IMR-90 (cell line): Measurements from ENCODE around the gene RAB6A. TPM values are rescaled to one million over a fixed set of nuclear protein-coding genes. Genes with fewer than 3 reads are reported as not detected.

Source experiments
- ATAC-seq: fragments of 200-7000 bp; cut with Tn5 transposase; 2 replicates; pipeline ENCODE4 v1.9.1; 2020; ENCODE audit warnings: low read depth, mild to moderate bottlenecking, moderate library complexity
- BruUV-seq: library from RNA; stranded (reverse); fragments of 400-500 nt; replicated peaks from 2 replicates; lab custom pipeline; 2021; lab: Mats Ljungman, UMichigan
- CTCF ChIA-PET: fragments of 300-600 bp; formaldehyde crosslinking; extraction: SDS; loops from one replicate; lab custom pipeline; 2021; ENCODE audit warnings: antibody characterized with exemption; lab: Yijun Ruan, JAX
- POLR2A ChIA-PET: fragments of 300-600 bp; sonication (Branson Sonifier 250); formaldehyde crosslinking; loops from one replicate; lab custom pipeline; 2022; ENCODE audit warnings: antibody characterized with exemption; ENCODE audit not compliant: unreplicated experiment; lab: Charles Lee
- DNase-seq: peaks from one replicate; pipeline ENCODE4 v3.0.0; 2013
- H2AFZ ChIP-seq: replicated peaks from 2 replicates; pipeline ENCODE3; 2013; ENCODE audit warnings: low read length, mild to moderate bottlenecking; ENCODE audit not compliant: poor library complexity
- H2AK5ac ChIP-seq: 2 replicates; pipeline ENCODE4 v1.6.1; 2013; ENCODE audit warnings: low read depth, low read length, inconsistent platforms
- H2AK9ac ChIP-seq: replicated peaks from 2 replicates; pipeline ENCODE3; 2013; ENCODE audit warnings: mild to moderate bottlenecking, low read depth, low read length, moderate library complexity; ENCODE audit not compliant: poor library complexity
- H2BK120ac ChIP-seq: 2 replicates; pipeline ENCODE4 v1.6.1; 2013; ENCODE audit warnings: low read depth, low read length, inconsistent platforms
- H2BK15ac ChIP-seq: 3 replicates; pipeline ENCODE4 v1.6.1; 2013; ENCODE audit warnings: low read depth, low read length, inconsistent platforms
- H2BK20ac ChIP-seq: 2 replicates; pipeline ENCODE4 v1.6.1; 2013; ENCODE audit warnings: low read depth, mild to moderate bottlenecking, inconsistent platforms, low read length, moderate library complexity
- H2BK5ac ChIP-seq: 2 replicates; pipeline ENCODE4 v1.6.1; 2013; ENCODE audit warnings: mild to moderate bottlenecking, low read depth, low read length, inconsistent platforms; ENCODE audit not compliant: poor library complexity, severe bottlenecking
- H3K14ac ChIP-seq: replicated peaks from 2 replicates; pipeline ENCODE4 v1.6.1; 2013; ENCODE audit warnings: low read depth, low read length, inconsistent platforms
- H3K18ac ChIP-seq: 2 replicates; pipeline ENCODE4 v1.6.1; 2013; ENCODE audit warnings: low read depth, low read length, control low read depth
- H3K23ac ChIP-seq: 2 replicates; pipeline ENCODE4 v1.6.1; 2013; ENCODE audit warnings: low read depth, low read length, inconsistent platforms
- H3K27ac ChIP-seq: 2 replicates; pipeline ENCODE4 v1.5.1; 2013; ENCODE audit warnings: mild to moderate bottlenecking, control low read depth, low read length; ENCODE audit not compliant: insufficient read depth
- H3K27me3 ChIP-seq: 2 replicates; pipeline ENCODE4 v1.6.1; 2013; ENCODE audit warnings: low read length; ENCODE audit not compliant: control insufficient read depth, insufficient read depth
- H3K36me3 ChIP-seq: 2 replicates; pipeline ENCODE4 v1.6.1; 2013; ENCODE audit warnings: low read length, mixed read lengths; ENCODE audit not compliant: control insufficient read depth, insufficient read depth
- H3K4ac ChIP-seq: 2 replicates; pipeline ENCODE4 v1.6.1; 2013; ENCODE audit warnings: low read depth, low read length, inconsistent platforms
- H3K4me1 ChIP-seq: 2 replicates; pipeline ENCODE4 v1.6.1; 2013; ENCODE audit warnings: low read length, mixed read lengths; ENCODE audit not compliant: control insufficient read depth, insufficient read depth
- H3K4me2 ChIP-seq: 2 replicates; pipeline ENCODE4 v1.6.1; 2013; ENCODE audit warnings: low read depth, mild to moderate bottlenecking, control low read depth, low read length, moderate library complexity
- H3K4me3 ChIP-seq: 2 replicates; pipeline ENCODE4 v1.5.1; 2013; ENCODE audit warnings: low read depth, mild to moderate bottlenecking, control low read depth, low read length, moderate library complexity; ENCODE audit not compliant: insufficient read depth
- H3K56ac ChIP-seq: 2 replicates; pipeline ENCODE4 v1.6.1; 2013; ENCODE audit warnings: low read length, inconsistent platforms; ENCODE audit not compliant: insufficient read depth; ENCODE audit errors: extremely low read depth
- H3K79me1 ChIP-seq, 2 experiments: 2 replicates each; pipeline ENCODE4 v1.6.1; 2013; ENCODE audit warnings: low read length in 2 of 2, inconsistent platforms in 1 of 2, low read depth in 1 of 2
- H3K9ac ChIP-seq: 2 replicates; pipeline ENCODE4 v1.6.1; 2013; ENCODE audit warnings: low read depth, low read length, control low read depth
- H3K9me1 ChIP-seq: 2 replicates; pipeline ENCODE4 v1.6.1; 2013; ENCODE audit warnings: low read length, inconsistent platforms; ENCODE audit not compliant: insufficient read depth
- H3K9me3 ChIP-seq: 2 replicates; pipeline ENCODE4 v1.6.1; 2013; ENCODE audit warnings: low read length; ENCODE audit not compliant: control insufficient read depth, insufficient read depth
- H4K20me1 ChIP-seq: 2 replicates; pipeline ENCODE4 v1.6.1; 2013; ENCODE audit warnings: low read length, inconsistent platforms; ENCODE audit not compliant: insufficient read depth
- H4K5ac ChIP-seq: 2 replicates; pipeline ENCODE4 v1.6.1; 2013; ENCODE audit warnings: mild to moderate bottlenecking, low read depth, low read length, control low read depth
- H4K8ac ChIP-seq, 2 experiments: 2 replicates each; pipeline ENCODE4 v1.6.1; 2013; ENCODE audit warnings: low read depth in 2 of 2, low read length in 2 of 2, control low read depth in 1 of 2, inconsistent platforms in 1 of 2
- H4K91ac ChIP-seq: 2 replicates; pipeline ENCODE4 v1.6.1; 2013; ENCODE audit warnings: low read depth, low read length, inconsistent platforms; ENCODE audit not compliant: insufficient read depth
- BHLHE40 ChIP-seq: fragments of 150-350 bp; IDR thresholded peaks from 2 replicates; pipeline ENCODE4 v1.6.1; 2016; ENCODE audit warnings: mild to moderate bottlenecking, low read depth, low read length
- CEBPB ChIP-seq: IDR thresholded peaks from 2 replicates; pipeline ENCODE4 v1.6.1; 2012; ENCODE audit warnings: low read depth, low read length, improper control_type of control experiment
- CHD1 ChIP-seq: IDR thresholded peaks from 2 replicates; pipeline ENCODE4 v1.6.1; 2012; ENCODE audit warnings: low read depth, low read length, improper control_type of control experiment
- FOS ChIP-seq: fragments of 150-350 bp; IDR thresholded peaks from 2 replicates; pipeline ENCODE4 v1.6.1; 2016; ENCODE audit warnings: low read depth, low read length
- MAFK ChIP-seq: IDR thresholded peaks from 2 replicates; pipeline ENCODE4 v1.6.1; 2012; ENCODE audit warnings: low read depth, low read length, improper control_type of control experiment
- MAZ ChIP-seq: IDR thresholded peaks from 2 replicates; pipeline ENCODE4 v1.6.1; 2012; ENCODE audit warnings: low read depth, mild to moderate bottlenecking, low read length, improper control_type of control experiment, moderate library complexity, borderline replicate concordance
- MXI1 ChIP-seq: IDR thresholded peaks from 2 replicates; pipeline ENCODE4 v1.6.1; 2012; ENCODE audit warnings: low read depth, mild to moderate bottlenecking, low read length, moderate library complexity, borderline replicate concordance
- NFE2L2 ChIP-seq: fragments of 150-350 bp; IDR thresholded peaks from 2 replicates; pipeline ENCODE4 v1.6.1; 2016; ENCODE audit warnings: low read depth, mild to moderate bottlenecking, low read length
- POLR2A ChIP-seq: IDR thresholded peaks from 2 replicates; pipeline ENCODE4 v1.6.1; 2012; ENCODE audit warnings: mild to moderate bottlenecking, low read depth, low read length
- RAD21 ChIP-seq: IDR thresholded peaks from 2 replicates; pipeline ENCODE4 v1.6.1; 2012; ENCODE audit warnings: low read length, improper control_type of control experiment
- RCOR1 ChIP-seq: IDR thresholded peaks from 2 replicates; pipeline ENCODE4 v1.6.1; 2012; ENCODE audit warnings: mild to moderate bottlenecking, low read length, improper control_type of control experiment; ENCODE audit not compliant: insufficient replicate concordance
- RFX5 ChIP-seq: IDR thresholded peaks from 2 replicates; pipeline ENCODE4 v1.8.0; 2012; ENCODE audit warnings: low read depth, mild to moderate bottlenecking, low read length, moderate library complexity
- SMC3 ChIP-seq: fragments of 150-350 bp; IDR thresholded peaks from 2 replicates; pipeline ENCODE4 v1.6.1; 2016; ENCODE audit warnings: low read depth, mild to moderate bottlenecking, antibody characterized with exemption, low read length, moderate library complexity
- dilution Hi-C: fragments of 300-500 bp; cut with HindIII; formaldehyde crosslinking; loops from one replicate; pipeline ENCODE4 v1.14.3; 2018; ENCODE audit warnings: low sequenced_read_pairs; ENCODE audit not compliant: unreplicated experiment
- in situ Hi-C: fragments of 300-500 bp; cut with MboI; formaldehyde crosslinking; loops from 3 replicates; pipeline ENCODE4 v1.14.3; 2019; ENCODE audit warnings: low sequenced_read_pairs, inconsistent platforms, mixed read lengths
- intact Hi-C: fragments of 100-400 bp; cut with micrococcal nuclease; formaldehyde crosslinking; loops from 2 replicates; pipeline ENCODE4 v1.10.0; 2022
- polyA plus RNA-seq, 3 experiments: library from polyadenylated mRNA; depleted of rRNA; stranded (reverse); fragments of >200 nt; gene quantifications; 2 replicates each; pipeline ENCODE4 v1.2.3, GENCODE V29; 2012; ENCODE audit warnings: low replicate concordance in 1 of 3
- total RNA-seq: library from RNA; depleted of rRNA; stranded (reverse); fragments of >200 nt; gene quantifications from 2 replicates; pipeline ENCODE4 v1.2.3, GENCODE V29; 2012
- TF ChIP-seq, protein P1 (sequence below): conservative IDR thresholded peaks from 2 replicates; pipeline ENCODE4 v1.5.1; 2012; ENCODE audit warnings: mild to moderate bottlenecking, low read depth, low read length, improper control_type of control experiment
- TF ChIP-seq, protein P2 (sequence below): fragments of 150-350 bp; IDR thresholded peaks from 2 replicates; pipeline ENCODE4 v1.6.1; 2017; ENCODE audit warnings: mild to moderate bottlenecking, antibody characterized with exemption, low read length, low read depth
- TF ChIP-seq, protein P3 (sequence below): fragments of 150-350 bp; IDR thresholded peaks from 2 replicates; pipeline ENCODE4 v1.6.1; 2016; ENCODE audit warnings: low read depth, mild to moderate bottlenecking, low read length, moderate library complexity, borderline replicate concordance

RAB6A gene
- total and polyA plus RNA-seq, 2 of the 4 experiments (the other 2 are of a cell fraction), result 65.5 to 81.0 TPM

DNA sequence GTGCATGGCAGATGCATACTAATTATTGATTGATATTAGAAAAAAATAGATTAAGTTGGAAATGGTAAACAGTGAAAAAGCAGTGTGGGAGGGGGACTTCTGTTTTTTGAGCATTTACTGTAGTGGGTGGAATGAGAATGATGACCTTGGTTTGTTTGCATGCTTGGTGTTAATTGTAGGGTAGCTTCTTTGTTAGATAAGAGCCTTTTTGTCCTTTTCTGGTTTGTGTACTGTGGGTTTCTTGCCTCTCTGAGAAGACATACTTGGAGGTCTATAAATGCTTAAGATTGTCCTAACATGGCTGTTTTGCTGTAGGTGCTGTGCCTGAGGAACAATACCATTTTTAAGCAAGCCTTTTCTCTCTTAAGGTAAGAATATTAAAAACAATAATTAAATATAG, 43.8 kb upstream of the RAB6A start:
- peaks cover 3 to 17% of the 10 kb centered on the region in 2 experiments for H3K79me1 ChIP-seq
- no peak overlapping the region for H2BK20ac ChIP-seq
- H2AFZ ChIP-seq, result no peak overlapping the region
- no peaks in the 10 kb centered on the region for H3K36me3 ChIP-seq
- dilution Hi-C loops, result no loop called here
- no peak overlapping the region for H3K4me3 ChIP-seq
- H2AK9ac ChIP-seq, result no peak overlapping the region
- DNase-seq, result no peak
- in situ Hi-C loops, result no loop called here
- no peak for ATAC-seq
- no peak overlapping the region for H3K14ac ChIP-seq
- no peak overlapping the region for H3K9ac ChIP-seq
- no peaks in the 10 kb centered on the region for H3K9me1 ChIP-seq
- TF ChIP-seq SMC3 (no peak), FOS (no peak), MAFK (no peak), MAZ (no peak), BHLHE40 (no peak), RCOR1 (no peak), POLR2A (no peak), MXI1 (no peak), CEBPB (no peak), CHD1 (no peak), RFX5 (no peak), NFE2L2 (no peak), RAD21 (no peak)
- TF ChIP-seq, protein P1, sequence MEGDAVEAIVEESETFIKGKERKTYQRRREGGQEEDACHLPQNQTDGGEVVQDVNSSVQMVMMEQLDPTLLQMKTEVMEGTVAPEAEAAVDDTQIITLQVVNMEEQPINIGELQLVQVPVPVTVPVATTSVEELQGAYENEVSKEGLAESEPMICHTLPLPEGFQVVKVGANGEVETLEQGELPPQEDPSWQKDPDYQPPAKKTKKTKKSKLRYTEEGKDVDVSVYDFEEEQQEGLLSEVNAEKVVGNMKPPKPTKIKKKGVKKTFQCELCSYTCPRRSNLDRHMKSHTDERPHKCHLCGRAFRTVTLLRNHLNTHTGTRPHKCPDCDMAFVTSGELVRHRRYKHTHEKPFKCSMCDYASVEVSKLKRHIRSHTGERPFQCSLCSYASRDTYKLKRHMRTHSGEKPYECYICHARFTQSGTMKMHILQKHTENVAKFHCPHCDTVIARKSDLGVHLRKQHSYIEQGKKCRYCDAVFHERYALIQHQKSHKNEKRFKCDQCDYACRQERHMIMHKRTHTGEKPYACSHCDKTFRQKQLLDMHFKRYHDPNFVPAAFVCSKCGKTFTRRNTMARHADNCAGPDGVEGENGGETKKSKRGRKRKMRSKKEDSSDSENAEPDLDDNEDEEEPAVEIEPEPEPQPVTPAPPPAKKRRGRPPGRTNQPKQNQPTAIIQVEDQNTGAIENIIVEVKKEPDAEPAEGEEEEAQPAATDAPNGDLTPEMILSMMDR, result no peak
- TF ChIP-seq, protein P2, sequence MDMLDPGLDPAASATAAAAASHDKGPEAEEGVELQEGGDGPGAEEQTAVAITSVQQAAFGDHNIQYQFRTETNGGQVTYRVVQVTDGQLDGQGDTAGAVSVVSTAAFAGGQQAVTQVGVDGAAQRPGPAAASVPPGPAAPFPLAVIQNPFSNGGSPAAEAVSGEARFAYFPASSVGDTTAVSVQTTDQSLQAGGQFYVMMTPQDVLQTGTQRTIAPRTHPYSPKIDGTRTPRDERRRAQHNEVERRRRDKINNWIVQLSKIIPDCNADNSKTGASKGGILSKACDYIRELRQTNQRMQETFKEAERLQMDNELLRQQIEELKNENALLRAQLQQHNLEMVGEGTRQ, result no peak
- TF ChIP-seq, protein P3, sequence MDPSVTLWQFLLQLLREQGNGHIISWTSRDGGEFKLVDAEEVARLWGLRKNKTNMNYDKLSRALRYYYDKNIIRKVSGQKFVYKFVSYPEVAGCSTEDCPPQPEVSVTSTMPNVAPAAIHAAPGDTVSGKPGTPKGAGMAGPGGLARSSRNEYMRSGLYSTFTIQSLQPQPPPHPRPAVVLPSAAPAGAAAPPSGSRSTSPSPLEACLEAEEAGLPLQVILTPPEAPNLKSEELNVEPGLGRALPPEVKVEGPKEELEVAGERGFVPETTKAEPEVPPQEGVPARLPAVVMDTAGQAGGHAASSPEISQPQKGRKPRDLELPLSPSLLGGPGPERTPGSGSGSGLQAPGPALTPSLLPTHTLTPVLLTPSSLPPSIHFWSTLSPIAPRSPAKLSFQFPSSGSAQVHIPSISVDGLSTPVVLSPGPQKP, result no peak
- H2BK5ac ChIP-seq, result no peak overlapping the region
- no peak overlapping the region for H2AK5ac ChIP-seq
- no peak overlapping the region for H3K23ac ChIP-seq
- H4K5ac ChIP-seq, result no peak overlapping the region
- H4K91ac ChIP-seq, result no peak overlapping the region
- H4K20me1 ChIP-seq, result no peaks in the 10 kb centered on the region
- no peaks in the 10 kb centered on the region for H3K9me3 ChIP-seq
- H3K56ac ChIP-seq, result no peak overlapping the region
- H4K8ac ChIP-seq, result no peak overlapping the region
- H3K27me3 ChIP-seq, result no peaks in the 10 kb centered on the region
- no peak overlapping the region for H3K18ac ChIP-seq
- no peak overlapping the region for H3K4ac ChIP-seq
- CTCF ChIA-PET, result interaction anchor here (0.6 to 0.7 kb wide), 2 partner anchors 122 to 332 kb away, joined by 3 to 4 read pairs; no protein-coding TSS in a partner anchor
- POLR2A ChIA-PET, result no interaction called here
- no peak overlapping the region for H3K4me2 ChIP-seq
- BruUV-seq, result no TSS peak
- H2BK15ac ChIP-seq, result no peak overlapping the region
- intact Hi-C loops, result no loop called here
- H3K27ac ChIP-seq, result no peak overlapping the region
- no peak overlapping the region for H2BK120ac ChIP-seq
- H3K4me1 ChIP-seq, result no peaks in the 10 kb centered on the region
